ENCODE data around the gene C16orf87.
"Not testable (repeated sequence)": the region's sequence is repeated elsewhere in the genome, so short reads cannot be mapped to it uniquely, and the experiment has no call there.

C16orf87 gene

GRCh38 chr16:46830902-46831647 is at the start of gene C16orf87:
Gene C16orf87, minus strand, starts transcription at chr16:46831180. Its CDS starts 31 bp downstream, at chr16:46831149.
- DNase-seq (ENCODE audit: low read depth in 2 of 2) = peak; percentile 77 to 78

- DNase-seq (ENCODE audit: low read depth in 2 of 2) = no peak
Measured at GRCh38 chr16:46875243-46875642, 44.3 kb upstream of the C16orf87 start.

DNA sequence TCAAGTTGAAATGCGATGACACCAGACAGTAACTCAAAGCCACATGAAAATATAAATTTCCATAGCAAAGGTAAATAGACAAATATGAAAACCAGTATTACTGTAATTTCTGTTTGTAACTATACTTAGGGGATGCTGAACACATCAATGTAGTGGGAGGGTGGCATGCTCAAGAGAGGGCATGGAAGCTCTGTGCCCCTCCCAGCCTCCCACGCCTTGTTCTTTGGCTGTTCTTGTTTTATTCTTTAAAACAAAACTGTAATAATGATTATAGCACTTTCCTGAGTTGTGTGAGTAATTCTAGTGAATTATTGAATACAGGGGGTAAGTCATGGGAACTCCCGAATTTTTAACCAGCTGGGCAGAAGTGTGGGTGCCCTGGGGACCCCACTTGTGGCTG is 42.2 kb upstream of the C16orf87 start:
- DNase-seq (ENCODE audit: low read depth in 2 of 2) = no peak

- DNase-seq (ENCODE audit: low read depth in 2 of 2) = no peak
Measured at GRCh38 chr16:46871597-46871996, 40.6 kb upstream of the C16orf87 start.

DNA sequence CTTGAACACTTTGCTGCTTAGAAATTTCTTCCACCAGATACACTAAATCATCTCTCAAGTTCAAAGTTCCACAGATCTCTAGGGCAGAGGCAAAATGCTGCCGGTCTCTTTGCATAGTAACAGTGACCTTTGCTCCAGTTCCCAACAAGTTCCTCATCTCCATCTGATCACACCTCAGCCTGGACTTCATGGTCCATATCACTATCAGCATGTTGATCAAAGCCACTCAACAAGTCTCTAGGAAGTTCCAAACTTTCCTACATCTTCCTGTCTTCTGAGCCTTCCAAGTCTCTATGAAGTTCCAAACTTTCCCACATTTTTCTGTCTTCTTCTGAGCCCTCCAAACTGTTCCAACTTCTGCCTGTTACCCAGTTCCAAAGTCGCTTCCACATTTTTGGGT is 37.9 kb upstream of the C16orf87 start:
- not testable (repeated sequence) for DNase-seq (ENCODE audit: low read depth in 2 of 2)

GRCh38 chr16:46867486-46867885 is 36.5 kb upstream of the C16orf87 start:
- not testable (repeated sequence) for DNase-seq (ENCODE audit: low read depth in 2 of 2)

DNA sequence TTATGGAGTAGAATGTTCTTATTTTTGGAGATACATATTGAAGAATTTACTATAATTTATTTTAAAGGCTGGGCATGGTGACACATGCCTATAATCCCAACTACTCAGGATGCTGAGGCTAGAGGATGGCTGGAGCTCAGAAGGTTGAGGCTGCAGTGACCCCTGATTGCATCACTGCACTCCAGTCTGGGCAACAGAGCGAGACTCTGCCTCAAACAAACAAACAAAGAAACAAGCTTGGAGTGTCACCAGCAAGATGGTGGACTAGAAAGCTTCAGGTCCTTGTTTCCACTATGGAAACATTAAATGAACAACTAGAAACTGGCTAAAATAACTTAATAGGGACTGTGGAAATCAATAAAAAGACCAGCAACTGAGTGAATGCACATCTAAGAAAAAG is 35.3 kb upstream of the C16orf87 start:
- DNase-seq (ENCODE audit: low read depth in 2 of 2) = no peak

DNA sequence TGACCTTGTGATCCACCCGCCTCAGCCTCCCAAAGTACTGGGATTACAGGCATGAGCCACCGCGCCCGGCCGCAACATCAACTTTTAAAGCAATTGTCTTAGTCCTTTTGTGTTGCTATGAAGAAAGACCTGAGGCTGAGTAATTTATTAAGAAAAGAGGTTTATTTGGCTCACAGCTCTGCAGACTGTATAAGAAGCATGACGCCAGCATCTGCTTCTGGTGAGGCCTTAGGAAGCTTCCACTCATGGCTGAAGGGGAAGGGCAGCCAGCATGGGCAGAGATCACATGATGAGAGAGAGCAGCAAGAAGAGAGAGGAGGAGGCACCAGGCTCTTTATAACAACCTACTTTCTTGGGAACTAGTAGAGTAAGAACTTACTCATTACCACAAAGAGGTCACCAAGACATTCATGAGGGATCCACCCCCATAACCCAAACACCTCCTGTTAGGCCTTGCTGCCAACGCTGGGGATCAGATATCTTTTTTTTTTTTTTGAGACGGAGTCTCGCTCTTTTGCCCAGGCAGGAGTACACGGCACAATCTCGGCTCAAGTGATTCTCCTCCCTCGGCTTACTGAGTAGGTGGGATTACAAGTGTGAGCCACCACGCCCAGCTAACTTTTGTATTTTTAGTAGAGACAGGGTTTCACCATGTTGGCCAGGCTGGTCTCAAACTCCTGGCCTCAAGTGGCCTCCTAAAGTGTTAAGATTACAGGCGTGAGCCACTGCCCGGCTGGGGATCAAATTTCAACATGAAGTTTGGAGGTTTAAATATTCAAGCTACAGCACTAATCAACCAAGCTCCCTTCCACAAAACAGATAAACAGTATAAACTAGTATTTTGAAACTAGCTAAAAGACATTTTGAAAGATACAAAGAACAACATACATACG is 31.8 kb upstream of the C16orf87 start:
- DNase-seq (ENCODE audit: low read depth in 2 of 2) = no peak

DNA sequence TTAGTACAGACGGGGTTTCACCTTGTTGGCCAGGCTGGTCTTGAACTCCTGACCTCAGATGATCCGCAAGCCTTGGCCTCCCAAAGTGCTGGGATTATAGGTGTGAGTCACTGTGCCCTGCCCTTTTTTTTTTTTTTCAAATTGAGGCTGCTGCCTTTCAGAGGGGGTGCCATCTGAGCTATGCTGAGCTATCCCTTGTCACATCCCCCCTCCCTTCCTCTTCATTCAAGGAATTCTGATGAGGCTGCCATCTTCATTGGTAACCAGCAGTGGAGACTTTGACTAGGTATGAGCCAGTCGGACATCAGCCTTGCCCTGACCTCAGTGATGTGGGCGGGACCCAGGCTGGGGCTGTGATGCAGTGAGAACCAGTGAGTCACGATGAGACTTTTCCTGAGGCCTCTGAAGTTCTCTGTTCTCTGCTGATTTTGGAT is 28.8 kb upstream of the C16orf87 start:
- DNase-seq (ENCODE audit: low read depth in 2 of 2) = peak in 1 of 2 experiments; percentile 12

- DNase-seq (ENCODE audit: low read depth in 2 of 2) = no peak
Measured at GRCh38 chr16:46858151-46858550, 27.2 kb upstream of the C16orf87 start.

DNA sequence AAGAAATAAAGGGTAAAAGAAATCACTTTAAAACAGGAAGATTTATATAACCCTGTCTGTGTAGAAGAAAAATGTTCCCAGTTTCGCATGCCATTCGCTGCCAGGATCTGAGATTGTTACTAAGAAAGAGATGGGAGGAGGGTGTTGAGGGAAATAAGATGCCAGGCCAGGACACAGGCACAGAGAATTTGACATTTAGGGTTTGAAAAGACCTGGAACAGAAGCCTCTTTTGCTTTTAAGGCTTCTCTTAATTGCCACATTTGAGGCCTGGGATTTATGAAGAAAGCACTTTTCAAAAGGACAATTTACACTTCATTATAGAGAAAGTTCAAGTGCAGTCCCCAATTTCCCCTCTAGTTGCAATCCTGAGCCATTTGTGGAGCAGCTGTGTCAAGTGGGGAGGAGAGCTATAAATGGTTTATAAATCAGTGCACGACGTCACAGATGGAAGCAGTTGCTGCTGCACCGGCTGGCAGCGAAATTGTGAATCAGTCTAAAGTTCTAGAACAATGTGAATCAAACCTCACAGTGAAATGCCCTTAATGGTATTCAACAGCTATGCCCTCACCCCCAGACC is 26.5 kb upstream of the C16orf87 start:
- DNase-seq (ENCODE audit: low read depth in 2 of 2) = peak; percentile 24 to 26

- DNase-seq (ENCODE audit: low read depth in 2 of 2) = no peak
Measured at GRCh38 chr16:46855389-46855788, 24.4 kb upstream of the C16orf87 start.

- no peak for DNase-seq (ENCODE audit: low read depth in 2 of 2)
Measured at GRCh38 chr16:46854846-46855245, 23.9 kb upstream of the C16orf87 start.

GRCh38 chr16:46853713-46854443 is 22.9 kb upstream of the C16orf87 start:
- DNase-seq (ENCODE audit: low read depth in 2 of 2) = no peak

DNA sequence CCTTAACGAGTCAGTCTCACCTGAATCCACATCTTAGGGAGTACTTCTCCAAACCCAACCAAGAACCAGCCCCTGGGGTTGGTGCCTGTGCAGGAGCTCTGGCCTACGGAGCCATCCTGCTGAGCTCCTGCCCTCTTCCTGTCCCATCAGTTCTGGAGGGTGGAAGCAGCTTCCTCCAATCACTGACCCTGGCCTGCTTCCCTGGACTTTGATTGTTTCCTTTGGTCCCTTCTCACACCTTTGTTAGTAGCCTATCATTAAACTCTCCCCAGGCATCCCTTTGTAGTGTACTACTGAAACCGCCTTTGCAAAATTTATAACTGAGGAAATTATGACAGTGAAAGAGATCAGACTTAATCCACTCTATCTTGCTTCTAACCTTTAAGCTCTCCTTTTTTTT is 21.1 kb upstream of the C16orf87 start:
- no peak for DNase-seq (ENCODE audit: low read depth in 2 of 2)

GRCh38 chr16:46850619-46851555 is 19.9 kb upstream of the C16orf87 start:
- DNase-seq (ENCODE audit: low read depth in 2 of 2) = no peak

- DNase-seq (ENCODE audit: low read depth in 2 of 2) = no peak
Measured at GRCh38 chr16:46848768-46849764, 18.1 kb upstream of the C16orf87 start.

GRCh38 chr16:46845952-46846351 is 15.0 kb upstream of the C16orf87 start:
- DNase-seq (ENCODE audit: low read depth in 2 of 2) = no peak

- DNase-seq (ENCODE audit: low read depth in 2 of 2) = no peak
Measured at GRCh38 chr16:46844771-46845170, 13.8 kb upstream of the C16orf87 start.

All from fibroblast of skin of left quadriceps (primary cell).